Transverse colon (tissue), 4 donors: Measurements from ENCODE around the gene ANGEL1. TPM values are rescaled to one million over a fixed set of nuclear protein-coding genes. Genes with fewer than 3 reads are reported as not detected.

Experiments used
- DNase-seq: peaks from one replicate; pipeline ENCODE4 v3.0.0-alpha.2; 2019
- H3K27ac ChIP-seq, 4 donors: fragments of 200-600 bp; sonication (generic); 2 replicates each; pipeline ENCODE4 v1.5.1; 2016 to 2018; ENCODE audit warnings: inconsistent platforms in 4 of 4
- H3K27me3 ChIP-seq: fragments of 200-600 bp; sonication (generic); 2 replicates; pipeline ENCODE4 v1.5.1; 2017; ENCODE audit warnings: inconsistent platforms
- H3K36me3 ChIP-seq, 4 donors: fragments of 200-600 bp; sonication (generic); 2 replicates each; pipeline ENCODE4 v1.5.1; 2017 to 2019; ENCODE audit warnings: inconsistent platforms in 4 of 4
- H3K4me1 ChIP-seq, 4 donors: fragments of 200-600 bp; sonication (generic); 2 replicates each; pipeline ENCODE4 v1.5.1; 2017 to 2020; ENCODE audit warnings: inconsistent platforms in 4 of 4
- H3K4me3 ChIP-seq, 4 donors: fragments of 200-600 bp; sonication (generic); 1 replicate in 1 of 4; 2 replicates in 3 of 4; pipeline versions ENCODE4 v1.5.1 to v1.6.1; 2017 to 2019; ENCODE audit warnings: inconsistent platforms in 4 of 4
- H3K9me3 ChIP-seq, 2 donors: fragments of 200-600 bp; sonication (generic); 2 replicates each; pipeline ENCODE4 v1.5.1; 2017 to 2019; ENCODE audit warnings: inconsistent platforms in 2 of 2
- CTCF ChIP-seq, 5 experiments: fragments of 200-600 bp in 3 of 5; fragments of 450-650 bp in 2 of 5; sonication (generic) in 3 of 5; IDR thresholded peaks; 1 replicate in 2 of 5; 2 replicates in 3 of 5; pipeline ENCODE4 v1.5.1; 2016 to 2017; ENCODE audit warnings: antibody characterized with exemption in 5 of 5, inconsistent platforms in 3 of 5, mild to moderate bottlenecking in 2 of 5, moderate library complexity in 1 of 5
- EP300 ChIP-seq: sonication (generic); formaldehyde crosslinking; IDR thresholded peaks from one replicate; pipeline ENCODE4 v1.6.1; 2017; ENCODE audit warnings: antibody characterized with exemption, low read depth
- POLR2A ChIP-seq: fragments of 450-650 bp; IDR thresholded peaks from one replicate; pipeline ENCODE4 v1.6.1; 2016; ENCODE audit warnings: antibody characterized with exemption, mild to moderate bottlenecking, moderate library complexity
- POLR2AphosphoS5 ChIP-seq, 3 donors: sonication (generic); formaldehyde crosslinking; IDR thresholded peaks; one replicate each; pipeline ENCODE4 v1.6.1; 2016; ENCODE audit warnings: antibody characterized with exemption in 3 of 3
- WGBS, 2 donors: methylation state at CpG; one replicate each; pipeline ENCODE4 v1.1.5; 2018; ENCODE audit warnings: low coverage in 1 of 2; 5-methylcytosine and 5-hydroxymethylcytosine counted together
- in situ Hi-C, 4 donors: fragments of 200-750 bp; cut with MboI; loops; one replicate each; pipeline versions ENCODE4 v1.15.0 to v1.15.1; 2017; ENCODE audit warnings: low sequenced_read_pairs in 3 of 4, low pct_ligation_motif_present in 1 of 4, low pct_unique_long_range_greater_than_20kb in 1 of 4
- intact Hi-C: fragments of 100-400 bp; cut with DNase I; formaldehyde crosslinking; loops from one replicate; pipeline ENCODE4 v1.15.1; 2023; ENCODE audit warnings: low total_unique reads
- total RNA-seq, 4 donors: library from RNA; depleted of rRNA; stranded (reverse); fragments of >200 nt; gene quantifications; one replicate each; pipeline ENCODE4 v1.1.0, GENCODE V29; 2016

The ANGEL1 gene
- total RNA-seq, 4 donors from 2014 or later, result 8.9 to 17.5 (median 10.0) TPM

- Histone ChIP-seq H3K36me3 (no peaks in the 10 kb centered on the region), H3K27me3 (no peaks in the 10 kb centered on the region), H3K9me3 (no peaks in the 10 kb centered on the region), H3K27ac (peak overlapping the region in 2 of 4 donors; percentile 26 to 71), H3K4me3 (no peak overlapping the region), H3K4me1 (peaks cover 0 to 16% (median 4%) of the 10 kb centered on the region in 4 donors)
- DNase-seq, result no peak
- TF ChIP-seq CTCF (IDR thresholded peaks at IDR 0.05) (no peak), EP300 (no peak), POLR2A (no peak), POLR2AphosphoS5 (IDR thresholded peaks at IDR 0.05) (no peak)
- 80% methylated on average over 18 of the region's 18 CpGs; no CpG with 5 or more reads in 1 of the 2 donors for WGBS, 2 donors
- intact Hi-C loops (no loop called here), in situ Hi-C loops (no loop called here)
These were observed 38.5 kb downstream of the ANGEL1 start for GRCh38 chr14:76773956-76774820.

- H3K9me3 ChIP-seq, result no peaks in the 10 kb centered on the region
- H3K4me3 ChIP-seq, result no peak overlapping the region
- no peaks in the 10 kb centered on the region for H3K27me3 ChIP-seq
- WGBS, 2 donors, result 22 to 38% methylated on average over 4 to 8 of the region's 8 CpGs
- TF ChIP-seq POLR2A (no peak), EP300 (no peak), CTCF (IDR thresholded peaks at IDR 0.05) (no peak)
- H3K36me3 ChIP-seq, result no peaks in the 10 kb centered on the region
- in situ Hi-C loops (no loop called here), intact Hi-C loops (no loop called here)
- DNase-seq, result peak; percentile 49
- H3K4me1 ChIP-seq, result peaks cover 0 to 24% (median 4%) of the 10 kb centered on the region in 4 donors
- H3K27ac ChIP-seq, result peak overlapping the region; percentile 60 to 75 (median 66)
These were observed 39.3 kb downstream of the ANGEL1 start for GRCh38 chr14:76773188-76773885.

GRCh38 chr14:76772300-76773187 is 40.1 kb downstream of the ANGEL1 start:
- peak overlapping the region; percentile 60 to 75 (median 66) for H3K27ac ChIP-seq
- H3K36me3 ChIP-seq, result no peaks in the 10 kb centered on the region
- intact Hi-C loops, result no loop called here
- 60 to 75% methylated on average over 1 to 13 of the region's 13 CpGs for WGBS, 2 donors
- no peak for TF ChIP-seq POLR2AphosphoS5 (IDR thresholded peaks at IDR 0.05)
- no peak for TF ChIP-seq POLR2A
- no peak for TF ChIP-seq EP300
- TF ChIP-seq CTCF (IDR thresholded peaks at IDR 0.05), result no peak
- peaks cover 0 to 29% (median 4%) of the 10 kb centered on the region in 4 donors for H3K4me1 ChIP-seq
- DNase-seq, result peak; percentile 26
- H3K27me3 ChIP-seq, result no peaks in the 10 kb centered on the region
- H3K9me3 ChIP-seq, result no peaks in the 10 kb centered on the region
- no peak overlapping the region for H3K4me3 ChIP-seq
- in situ Hi-C loops, result no loop called here
